Caco-2 (cell line): Measurements from ENCODE around the gene MADD. TPM values are rescaled to one million over a fixed set of nuclear protein-coding genes. Genes with fewer than 3 reads are reported as not detected.
A peak's percentile ranks its signal among the peaks of the same experiment; 100 is the strongest.

ENCODE experiments used
- BruUV-seq: library from RNA; stranded (reverse); fragments of 400-500 nt; replicated peaks from 2 replicates; lab custom pipeline; 2021; lab: Mats Ljungman, UMichigan
- CTCF ChIA-PET: fragments of 300-600 bp; sonication (Branson Sonifier 250); formaldehyde crosslinking; loops from one replicate; lab custom pipeline; 2022; ENCODE audit warnings: antibody characterized with exemption; lab: Charles Lee
- POLR2A ChIA-PET: fragments of 300-600 bp; sonication (Branson Sonifier 250); formaldehyde crosslinking; loops from one replicate; lab custom pipeline; 2022; ENCODE audit warnings: antibody characterized with exemption; lab: Charles Lee
- DNase-seq, 2 experiments: peaks; one replicate each; pipeline versions ENCODE4 v3.0.0 to v3.0.0-alpha.2; 2020 to 2022
- H3K27me3 ChIP-seq: replicated peaks from 2 replicates; pipeline ENCODE4 v1.6.0; 2011; ENCODE audit warnings: low read length; ENCODE audit not compliant: control insufficient read depth, insufficient read depth
- H3K36me3 ChIP-seq: 2 replicates; pipeline ENCODE4 v1.5.1; 2011; ENCODE audit warnings: low read length; ENCODE audit not compliant: control insufficient read depth, insufficient read depth
- H3K4me1 ChIP-seq: fragments of 250-450 bp; sonication (Bioruptor Pico); 2 replicates; pipeline ENCODE4 v1.5.1; 2020; ENCODE audit warnings: mild to moderate bottlenecking
- H3K4me3 ChIP-seq: 2 replicates; pipeline ENCODE4 v1.5.1; 2011; ENCODE audit warnings: low read depth, mild to moderate bottlenecking, control low read depth, low read length
- H3K9me3 ChIP-seq: fragments of 250-450 bp; sonication (Bioruptor Pico); 2 replicates; pipeline ENCODE4 v1.5.1; 2020; ENCODE audit warnings: mild to moderate bottlenecking, moderate library complexity
- H3K27ac Mint-ChIP-seq: one replicate; pipeline ENCODE4 v1.8.0; 2022; ENCODE audit warnings: mixed read lengths; ENCODE audit not compliant: unreplicated experiment
- H3K27me3 Mint-ChIP-seq: one replicate; pipeline ENCODE4 v1.8.0; 2022; ENCODE audit warnings: mixed read lengths; ENCODE audit not compliant: insufficient read depth, unreplicated experiment
- H3K36me3 Mint-ChIP-seq: one replicate; pipeline ENCODE4 v1.8.0; 2022; ENCODE audit warnings: mild to moderate bottlenecking, mixed read lengths; ENCODE audit not compliant: insufficient read depth, unreplicated experiment
- H3K4me1 Mint-ChIP-seq: one replicate; pipeline ENCODE4 v1.8.0; 2022; ENCODE audit warnings: low read depth, mixed read lengths; ENCODE audit not compliant: unreplicated experiment
- H3K4me3 Mint-ChIP-seq: one replicate; pipeline ENCODE4 v1.8.0; 2022; ENCODE audit warnings: mild to moderate bottlenecking, moderate library complexity, mixed read lengths; ENCODE audit not compliant: unreplicated experiment
- H3K9me3 Mint-ChIP-seq: one replicate; pipeline ENCODE4 v1.8.0; 2022; ENCODE audit warnings: mixed read lengths; ENCODE audit not compliant: unreplicated experiment
- CTCF ChIP-seq, 2 experiments: fragments of 200-600 bp in 1 of 2; IDR thresholded peaks; 1 replicate in 1 of 2; 2 replicates in 1 of 2; pipeline versions ENCODE4 v1.5.1 to v1.8.0; 2011 to 2022; ENCODE audit warnings: antibody characterized with exemption in 1 of 2, control low read depth in 1 of 2, inconsistent platforms in 1 of 2, low read depth in 1 of 2, low read length in 1 of 2, mild to moderate bottlenecking in 1 of 2, moderate library complexity in 1 of 2; ENCODE audit not compliant: insufficient read depth in 1 of 2, severe bottlenecking in 1 of 2, unreplicated experiment in 1 of 2
- intact Hi-C: fragments of 100-400 bp; cut with micrococcal nuclease; formaldehyde crosslinking; loops from one replicate; pipeline ENCODE4 v1.10.0; 2022; ENCODE audit not compliant: unreplicated experiment
- total RNA-seq: library from RNA; stranded (reverse); gene quantifications from 2 replicates; pipeline ENCODE4 v1.2.3, GENCODE V29; 2022

MADD gene
- total RNA-seq, 1 experiment from 2014 or later: 63.8 TPM

GRCh38 chr11:47270331-47271271 is 668 bp downstream of the MADD start:
- H3K27me3 Mint-ChIP-seq: no peaks in the 10 kb centered on the region
- Histone ChIP-seq H3K27me3 (no peaks in the 10 kb centered on the region), H3K4me1 (peaks cover 21% of the 10 kb centered on the region), H3K36me3 (peaks cover 3% of the 10 kb centered on the region; the same call in 1 of the 2 replicates), H3K9me3 (no peaks in the 10 kb centered on the region), H3K4me3 (peak overlapping the region; percentile 92)
- ChIA-PET CTCF (interaction anchor here (0.5 to 1.8 kb wide), 5 partner anchors 12 to 104 kb away, joined by 3 to 15 read pairs (median 3); partner anchors contain the start of gene NR1H3), POLR2A (interaction anchor here (0.5 to 1.4 kb wide), 7 partner anchors 13 to 672 kb away, joined by 3 to 8 read pairs (median 3); partner anchors contain the start of genes DDB2 and NR1H3)
- peak in 1 of 2 experiments; percentile 42 for DNase-seq
- peak overlapping the region; percentile 66 for H3K4me3 Mint-ChIP-seq
- TF ChIP-seq CTCF (IDR thresholded peaks at IDR 0.05; ENCODE audit: insufficient read depth in 1 of 2, low read depth in 1 of 2, low read length in 1 of 2, severe bottlenecking in 1 of 2, unreplicated experiment in 1 of 2): no peak
- H3K4me1 Mint-ChIP-seq: peaks cover 28% of the 10 kb centered on the region
- H3K9me3 Mint-ChIP-seq: no peaks in the 10 kb centered on the region
- H3K27ac Mint-ChIP-seq: peak overlapping the region; percentile 93
- intact Hi-C loops: no loop called here
- peaks cover 14% of the 10 kb centered on the region for H3K36me3 Mint-ChIP-seq
- BruUV-seq: no TSS peak

GRCh38 chr11:47271328-47271727 is 1.4 kb downstream of the MADD start:
- Histone ChIP-seq H3K4me3 (peak overlapping the region; percentile 92), H3K27me3 (no peaks in the 10 kb centered on the region), H3K4me1 (peaks cover 21% of the 10 kb centered on the region), H3K9me3 (no peaks in the 10 kb centered on the region), H3K36me3 (peaks cover 5% of the 10 kb centered on the region; the same call in 1 of the 2 replicates)
- Mint-ChIP-seq H3K4me1 (peaks cover 32% of the 10 kb centered on the region), H3K36me3 (peaks cover 22% of the 10 kb centered on the region), H3K4me3 (peak overlapping the region; percentile 66), H3K9me3 (no peaks in the 10 kb centered on the region), H3K27me3 (no peaks in the 10 kb centered on the region), H3K27ac (peak overlapping the region; percentile 93)
- TSS peak; percentile 43 for BruUV-seq
- no peak for DNase-seq
- ChIA-PET CTCF (interaction anchor here (0.5 to 1.8 kb wide), 5 partner anchors 13 to 103 kb away, joined by 3 to 15 read pairs (median 3); partner anchors contain the start of gene NR1H3), POLR2A (interaction anchor here (0.5 to 1.1 kb wide), 4 partner anchors 14 to 673 kb away, joined by 3 to 8 read pairs (median 3); partner anchors contain the start of gene NR1H3)
- intact Hi-C loops: no loop called here
- no peak for TF ChIP-seq CTCF (IDR thresholded peaks at IDR 0.05; ENCODE audit: insufficient read depth in 1 of 2, low read depth in 1 of 2, low read length in 1 of 2, severe bottlenecking in 1 of 2, unreplicated experiment in 1 of 2)

GRCh38 chr11:47271961-47272661 is 2.2 kb downstream of the MADD start:
- Mint-ChIP-seq H3K27me3 (no peaks in the 10 kb centered on the region), H3K27ac (peak overlapping the region; percentile 24)

More at GRCh38 chr11:47271961-47272661, 2.2 kb downstream of the MADD start:
- Histone ChIP-seq H3K27me3 (no peaks in the 10 kb centered on the region), H3K4me1 (peaks cover 21% of the 10 kb centered on the region), H3K4me3 (no peak overlapping the region), H3K9me3 (no peaks in the 10 kb centered on the region), H3K36me3 (peaks cover 8% of the 10 kb centered on the region)
- no peak for TF ChIP-seq CTCF (IDR thresholded peaks at IDR 0.05; ENCODE audit: insufficient read depth in 1 of 2, low read depth in 1 of 2, low read length in 1 of 2, severe bottlenecking in 1 of 2, unreplicated experiment in 1 of 2)
- CTCF ChIA-PET: interaction anchor here (1.1 to 1.7 kb wide), 2 partner anchors 83 to 102 kb away, joined by 3 to 4 read pairs; no protein-coding TSS in a partner anchor
- H3K36me3 Mint-ChIP-seq: peaks cover 28% of the 10 kb centered on the region
- DNase-seq: no peak
- intact Hi-C loops: no loop called here
- no peaks in the 10 kb centered on the region for H3K9me3 Mint-ChIP-seq
- peaks cover 35% of the 10 kb centered on the region for H3K4me1 Mint-ChIP-seq
- POLR2A ChIA-PET: no interaction called here
- H3K4me3 Mint-ChIP-seq: no peak overlapping the region
- BruUV-seq: no TSS peak
